ENCODE data around the gene IGF1R. TPM values are rescaled to one million over a fixed set of nuclear protein-coding genes. Genes with fewer than 3 reads are reported as not detected.

The IGF1R gene
- polyA plus RNA-seq, 1 experiment, result 36.2 TPM

- no peak for TF ChIP-seq CTCF (IDR thresholded peaks at IDR 0.05; ENCODE audit: insufficient read depth, low read depth, low read length)
- Histone ChIP-seq H3K36me3 (ENCODE audit: control insufficient read depth, insufficient read depth, low read length) (no peaks in the 10 kb centered on the region), H3K27me3 (ENCODE audit: control insufficient read depth, insufficient read depth, low read length) (no peaks in the 10 kb centered on the region), H3K4me3 (ENCODE audit: low read depth, low read length) (no peak overlapping the region; the same call in 1 of the 2 replicates)
- no peak for DNase-seq (ENCODE audit: low read depth)
- ChIA-PET CTCF (interaction anchor here (0.6 to 1.0 kb wide), 2 partner anchors 68 to 70 kb away, joined by 3 read pairs; no protein-coding TSS in a partner anchor), POLR2A (interaction anchor here (0.6 kb wide), 3 partner anchors 8 to 239 kb away, joined by 3 to 9 read pairs (median 7); no protein-coding TSS in a partner anchor)
Measured at GRCh38 chr15:98728082-98728810, 79.9 kb downstream of the IGF1R start.

- Histone ChIP-seq H3K36me3 (ENCODE audit: control insufficient read depth, insufficient read depth, low read length) (no peaks in the 10 kb centered on the region), H3K4me3 (ENCODE audit: low read depth, low read length) (no peak overlapping the region), H3K27me3 (ENCODE audit: control insufficient read depth, insufficient read depth, low read length) (no peaks in the 10 kb centered on the region)
- no peak for DNase-seq (ENCODE audit: low read depth)
- TF ChIP-seq CTCF (IDR thresholded peaks at IDR 0.05; ENCODE audit: insufficient read depth, low read depth, low read length), result no peak
- ChIA-PET CTCF (interaction anchor here (0.6 kb wide), 1 partner anchor 70 kb away, joined by 3 read pairs; no protein-coding TSS in a partner anchor), POLR2A (interaction anchor here (0.5 kb wide), 1 partner anchor 62 kb away, joined by 4 read pairs; no protein-coding TSS in a partner anchor)
Measured at GRCh38 chr15:98728811-98729160, 80.4 kb downstream of the IGF1R start.

- Histone ChIP-seq H3K4me3 (ENCODE audit: low read depth, low read length) (no peak overlapping the region), H3K36me3 (ENCODE audit: control insufficient read depth, insufficient read depth, low read length) (no peaks in the 10 kb centered on the region), H3K27me3 (ENCODE audit: control insufficient read depth, insufficient read depth, low read length) (no peaks in the 10 kb centered on the region)
- TF ChIP-seq CTCF (IDR thresholded peaks at IDR 0.05; ENCODE audit: insufficient read depth, low read depth, low read length), result no peak
- ChIA-PET CTCF (no interaction called here), POLR2A (no interaction called here)
- DNase-seq (ENCODE audit: low read depth), result no peak
Measured at GRCh38 chr15:98729446-98730042, 81.2 kb downstream of the IGF1R start.

GRCh38 chr15:98730860-98731711 lies 82.7 kb downstream of the IGF1R start:
- H3K27me3 ChIP-seq (ENCODE audit: control insufficient read depth, insufficient read depth, low read length), result no peaks in the 10 kb centered on the region
- H3K4me3 ChIP-seq (ENCODE audit: low read depth, low read length), result no peak overlapping the region
- H3K36me3 ChIP-seq (ENCODE audit: control insufficient read depth, insufficient read depth, low read length), result no peaks in the 10 kb centered on the region
- ChIA-PET POLR2A (no interaction called here), CTCF (no interaction called here)
- DNase-seq (ENCODE audit: low read depth), result no peak
- TF ChIP-seq CTCF (IDR thresholded peaks at IDR 0.05; ENCODE audit: insufficient read depth, low read depth, low read length), result no peak
